Vagina (tissue), 2 donors: ENCODE results near the gene COBL.

Source experiments
- CTCF ChIP-seq, 3 experiments: fragments of 450-650 bp in 2 of 3; fragments of 200-600 bp in 1 of 3; sonication (generic) in 1 of 3; IDR thresholded peaks; one replicate each; pipeline ENCODE4 v1.5.1; 2017 to 2019; ENCODE audit warnings: antibody characterized with exemption in 3 of 3, mild to moderate bottlenecking in 2 of 3, moderate library complexity in 2 of 3
- POLR2A ChIP-seq, 2 donors: fragments of 450-650 bp; IDR thresholded peaks; one replicate each; pipeline ENCODE4 v1.6.1; 2017; ENCODE audit warnings: antibody characterized with exemption in 2 of 2, mild to moderate bottlenecking in 2 of 2, moderate library complexity in 2 of 2

GRCh38 chr7:51069411-51070083, 247.1 kb downstream of the COBL start:
- TF ChIP-seq POLR2A (IDR thresholded peaks at IDR 0.05) = no peak
- TF ChIP-seq CTCF (IDR thresholded peaks at IDR 0.05) = no peak
